ENCODE results near the gene FCN1.

Gene FCN1

DNA sequence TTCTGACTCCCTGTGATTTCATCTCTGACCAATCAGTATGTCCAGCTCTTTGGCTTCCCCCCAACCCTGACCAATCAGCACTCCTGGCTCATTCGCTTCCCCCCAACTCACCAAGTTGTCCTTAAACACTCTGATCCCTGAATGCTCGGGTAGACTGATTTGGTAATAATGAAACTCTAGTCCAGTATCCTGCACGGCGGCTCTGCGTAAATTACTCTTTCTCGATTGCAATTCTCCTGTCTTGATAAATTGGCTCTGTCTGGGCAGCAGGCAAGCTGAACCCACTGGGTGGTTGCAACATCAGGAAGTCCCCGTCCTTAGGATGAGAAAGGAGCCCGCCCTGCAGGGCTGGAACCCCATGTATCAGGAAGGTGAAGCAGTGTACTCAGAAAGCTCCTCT is 26.7 kb downstream of the FCN1 start:
- DNase-seq (ENCODE audit: low read depth) = no peak

DNA sequence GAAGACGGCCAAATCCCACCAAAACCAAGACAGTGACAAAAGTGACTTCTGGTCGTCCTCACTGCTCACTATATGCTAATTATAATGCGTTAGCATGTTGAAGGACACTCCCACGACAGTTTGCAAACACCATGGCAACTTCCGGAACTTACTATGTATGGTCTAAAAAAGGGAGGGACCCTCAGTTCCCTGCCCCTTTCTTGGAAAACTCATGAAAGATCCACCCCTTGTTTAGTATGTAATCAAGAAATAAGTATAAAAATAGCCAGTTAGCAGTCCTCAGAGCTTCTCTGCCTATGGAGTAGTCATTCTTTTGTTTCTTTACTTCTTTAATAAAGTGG is 27.6 kb downstream of the FCN1 start:
- DNase-seq (ENCODE audit: low read depth) = no peak

DNA sequence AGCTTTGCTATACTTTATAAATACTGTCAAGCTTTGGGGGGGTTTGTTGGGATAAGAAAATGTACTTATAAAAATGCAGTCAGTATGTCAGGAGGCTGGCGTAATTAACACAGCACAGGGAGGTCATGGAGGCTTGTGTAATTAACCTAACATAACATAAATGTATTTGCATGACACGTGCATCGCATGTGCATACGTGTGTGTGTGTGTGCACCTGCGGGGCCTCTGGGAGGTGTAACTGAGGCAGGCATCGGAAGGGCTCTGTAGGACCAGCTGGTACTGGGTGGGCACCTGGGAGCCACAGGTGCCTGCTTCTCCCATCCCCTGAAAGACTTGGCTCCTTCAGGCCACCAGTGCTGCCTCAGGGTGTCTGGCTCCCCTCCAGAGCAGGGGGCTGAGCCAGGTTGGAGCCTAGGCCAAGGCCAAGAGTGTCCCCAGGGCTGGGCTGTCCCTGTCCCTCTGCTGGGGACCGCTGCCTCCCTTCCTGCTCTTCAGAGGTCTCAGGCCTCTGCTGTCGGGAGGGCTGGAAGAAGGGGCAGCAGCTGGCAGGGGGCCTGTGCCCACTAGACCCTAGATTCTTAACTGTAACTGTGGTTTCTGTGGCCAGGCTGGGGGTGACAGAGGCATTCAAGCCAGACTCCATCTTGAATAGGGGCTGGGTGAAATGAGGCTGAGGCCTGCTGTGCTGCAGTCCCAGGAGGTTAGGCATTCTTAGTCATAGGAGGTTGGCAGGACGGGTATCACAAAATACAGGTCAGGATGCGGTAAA is 28.1 kb downstream of the FCN1 start:
- DNase-seq (ENCODE audit: low read depth) = no peak

DNA sequence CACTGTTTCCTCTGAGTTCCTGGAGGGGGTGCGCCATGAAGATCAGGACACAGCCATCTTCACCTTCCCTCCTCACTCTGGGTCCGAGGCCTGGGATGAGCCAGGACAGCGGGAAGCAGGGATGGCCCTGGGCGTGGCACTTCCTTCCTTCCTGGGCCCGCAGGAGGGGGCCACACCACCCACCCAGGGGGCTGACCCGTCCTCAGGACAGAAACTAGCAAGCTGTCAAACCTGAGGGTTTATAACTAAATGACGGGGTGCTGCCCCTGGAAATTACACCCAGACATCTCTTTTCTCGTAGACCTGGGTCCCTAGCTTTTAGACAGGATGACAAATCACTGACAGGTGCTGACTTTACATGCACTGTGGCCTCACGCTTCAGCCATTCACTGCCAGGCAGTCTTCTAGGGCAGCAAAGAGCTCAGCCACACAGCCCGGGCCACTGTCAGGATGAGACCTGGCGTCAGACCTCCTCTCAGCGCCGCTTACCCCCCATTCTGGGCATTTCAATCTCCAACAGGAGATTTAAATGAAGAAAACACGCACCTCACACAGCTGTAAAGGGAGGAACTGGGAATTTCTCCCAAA is 29.0 kb downstream of the FCN1 start:
- DNase-seq (ENCODE audit: low read depth) = no peak

DNA sequence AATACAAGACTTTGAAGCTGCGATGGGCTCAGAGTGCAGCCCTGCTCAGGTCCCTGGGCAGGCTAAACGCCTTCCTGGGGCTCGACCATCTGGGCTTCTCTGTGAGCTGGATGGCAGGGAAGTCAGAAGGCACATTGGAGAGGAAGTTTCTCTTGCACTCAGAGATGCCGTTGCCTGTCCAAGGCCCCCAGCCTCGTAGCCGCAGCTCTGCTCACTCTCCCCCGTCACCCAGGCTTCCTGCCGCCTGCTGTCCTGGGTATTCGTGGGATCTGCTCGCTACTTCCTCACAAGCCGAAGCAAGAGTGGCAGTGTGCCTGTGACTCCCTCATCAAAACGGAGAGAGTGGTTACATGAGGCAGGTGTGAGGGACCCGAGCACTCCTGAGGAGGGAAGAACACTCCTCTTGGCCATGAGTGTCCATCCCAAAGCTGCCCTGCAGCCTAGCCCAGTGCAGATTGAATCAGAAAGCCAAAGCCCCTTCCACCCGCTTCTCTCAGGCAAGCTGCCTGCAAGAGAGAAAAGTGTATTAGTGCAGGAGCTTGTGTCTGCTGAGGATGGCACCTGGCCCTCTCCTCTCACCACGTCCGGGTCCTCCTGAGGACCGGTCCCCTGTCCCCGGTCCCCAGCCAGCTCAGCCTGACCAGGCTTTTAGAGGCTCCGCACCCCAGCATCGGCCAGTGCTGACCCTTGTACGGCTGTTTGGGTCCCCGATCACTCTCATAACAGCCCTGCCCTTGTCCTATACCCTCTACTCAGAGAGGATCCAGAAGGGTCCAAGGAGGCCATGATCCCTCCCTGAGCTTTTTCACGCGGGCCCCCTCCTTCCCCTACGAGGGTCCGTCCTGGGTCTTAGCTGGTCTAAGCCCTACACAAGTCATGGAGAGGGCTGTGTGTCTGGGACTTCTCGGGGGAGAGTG is 29.8 kb downstream of the FCN1 start:
- DNase-seq (ENCODE audit: low read depth) = no peak

DNA sequence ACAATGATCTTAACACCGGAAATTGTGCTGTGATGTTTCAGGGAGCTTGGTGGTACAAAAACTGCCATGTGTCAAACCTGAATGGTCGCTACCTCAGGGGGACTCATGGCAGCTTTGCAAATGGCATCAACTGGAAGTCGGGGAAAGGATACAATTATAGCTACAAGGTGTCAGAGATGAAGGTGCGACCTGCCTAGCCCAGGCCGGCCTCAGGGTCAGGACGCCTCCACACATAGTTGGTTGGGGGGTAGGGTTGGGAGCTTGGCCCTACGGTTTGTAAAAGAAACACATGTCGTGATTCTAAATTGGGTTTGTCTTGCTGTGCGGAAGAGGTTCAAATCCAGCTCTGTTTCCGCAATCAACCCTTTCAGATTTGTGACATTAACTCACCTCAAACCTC is 30.5 kb downstream of the FCN1 start:
- no peak for DNase-seq (ENCODE audit: low read depth)

DNA sequence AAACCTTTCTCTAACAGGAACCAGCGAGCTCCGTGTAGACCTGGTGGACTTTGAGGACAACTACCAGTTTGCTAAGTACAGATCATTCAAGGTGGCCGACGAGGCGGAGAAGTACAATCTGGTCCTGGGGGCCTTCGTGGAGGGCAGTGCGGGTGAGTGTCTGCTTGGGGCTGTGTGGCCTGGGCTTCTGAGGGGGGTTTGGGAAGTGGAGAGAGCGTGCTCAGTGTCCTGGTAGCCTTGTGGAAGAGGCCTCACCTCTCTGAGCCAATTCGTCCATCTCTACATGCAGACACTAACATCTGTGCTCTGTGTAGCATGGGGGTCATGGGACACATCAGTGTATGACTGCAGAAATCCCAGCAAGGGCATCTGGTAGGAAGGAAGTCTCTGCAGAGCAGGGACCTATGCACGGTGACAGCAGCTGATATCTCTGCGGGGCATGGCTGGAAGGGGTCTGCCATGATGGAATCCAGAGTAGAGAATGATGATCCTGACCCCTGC is 31.2 kb downstream of the FCN1 start:
- DNase-seq (ENCODE audit: low read depth) = no peak

DNA sequence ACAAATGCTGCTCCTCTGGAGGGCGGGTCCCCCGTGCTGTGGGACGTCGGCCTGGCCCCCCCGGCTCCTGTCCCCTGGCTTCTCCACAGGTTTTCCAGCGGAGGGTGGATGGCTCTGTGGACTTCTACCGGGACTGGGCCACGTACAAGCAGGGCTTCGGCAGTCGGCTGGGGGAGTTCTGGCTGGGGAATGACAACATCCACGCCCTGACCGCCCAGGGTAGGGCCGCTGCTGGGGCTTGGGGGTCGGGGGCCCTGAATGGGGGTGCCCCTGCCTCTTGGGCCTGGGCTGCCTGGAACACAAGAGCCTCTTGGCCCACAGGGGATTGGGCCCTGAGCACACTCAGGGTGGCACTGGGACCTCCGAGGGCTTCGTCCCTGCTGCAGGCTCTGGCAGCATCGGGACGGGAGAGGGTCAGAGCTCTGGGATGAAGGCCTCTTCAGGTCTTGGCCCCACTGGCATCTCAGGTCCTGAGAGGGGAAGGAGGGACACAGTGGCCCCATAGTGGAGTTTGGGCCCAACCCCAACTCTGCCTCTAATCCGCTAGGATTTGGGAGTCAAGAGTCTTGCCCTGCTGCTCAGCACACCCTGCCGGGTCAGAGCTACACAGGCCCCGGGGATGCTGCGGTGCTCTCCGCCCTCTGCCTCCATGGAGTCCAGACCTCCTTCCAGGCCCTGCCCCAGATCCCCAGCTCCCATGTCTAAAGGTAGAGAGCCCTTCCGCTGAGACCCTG is 31.9 kb downstream of the FCN1 start:
- no peak for DNase-seq (ENCODE audit: low read depth)

DNA sequence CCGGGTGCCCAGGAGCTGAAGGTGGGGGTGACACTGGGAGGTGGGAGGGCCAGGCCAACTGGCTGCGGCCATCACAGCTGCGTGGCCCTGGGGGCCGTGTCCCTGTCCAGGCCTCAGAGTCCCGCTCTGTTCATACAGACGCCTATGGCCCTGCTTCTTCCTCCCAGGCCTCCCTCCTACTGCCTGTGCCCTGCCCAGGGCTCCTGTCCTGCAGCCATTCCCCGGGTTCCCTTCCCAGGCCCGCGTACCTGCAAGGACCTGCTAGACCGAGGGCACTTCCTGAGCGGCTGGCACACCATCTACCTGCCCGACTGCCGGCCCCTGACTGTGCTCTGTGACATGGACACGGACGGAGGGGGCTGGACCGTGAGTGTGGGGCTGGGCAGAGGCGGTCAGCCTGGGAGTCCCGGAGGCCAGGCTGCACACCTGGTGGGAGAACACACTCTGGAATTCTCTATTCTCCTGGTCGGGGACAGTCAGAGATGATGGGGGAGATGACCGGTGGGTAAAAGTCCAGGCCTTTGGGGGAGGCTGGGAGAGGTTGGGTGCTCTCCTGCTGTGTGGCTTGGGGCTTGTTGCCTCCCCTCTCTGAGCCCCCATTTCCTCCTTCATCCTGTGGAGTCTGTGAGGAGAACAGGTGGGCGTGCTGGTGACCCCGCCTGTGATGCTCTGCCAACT is 32.6 kb downstream of the FCN1 start:
- DNase-seq (ENCODE audit: low read depth) = no peak

DNA sequence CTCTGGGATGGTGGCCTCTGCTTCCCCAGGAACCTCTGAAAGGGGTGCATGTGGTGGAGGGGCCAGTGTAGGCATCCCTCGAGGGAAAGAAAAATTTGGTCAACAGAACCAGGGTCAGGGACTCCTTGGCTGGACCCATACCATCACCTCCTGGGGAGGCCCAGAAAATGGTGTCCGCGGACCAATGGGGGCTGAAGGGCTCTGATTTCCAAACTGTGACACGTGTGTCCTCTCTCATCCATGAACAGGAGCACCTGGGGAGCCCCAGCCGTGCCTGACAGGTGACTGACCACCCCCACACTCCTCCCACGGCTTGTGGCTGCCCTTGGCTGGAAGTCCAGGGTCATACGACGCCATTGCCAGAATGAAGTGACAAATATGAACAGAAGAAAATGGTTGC is 33.2 kb downstream of the FCN1 start:
- DNase-seq (ENCODE audit: low read depth) = no peak

DNA sequence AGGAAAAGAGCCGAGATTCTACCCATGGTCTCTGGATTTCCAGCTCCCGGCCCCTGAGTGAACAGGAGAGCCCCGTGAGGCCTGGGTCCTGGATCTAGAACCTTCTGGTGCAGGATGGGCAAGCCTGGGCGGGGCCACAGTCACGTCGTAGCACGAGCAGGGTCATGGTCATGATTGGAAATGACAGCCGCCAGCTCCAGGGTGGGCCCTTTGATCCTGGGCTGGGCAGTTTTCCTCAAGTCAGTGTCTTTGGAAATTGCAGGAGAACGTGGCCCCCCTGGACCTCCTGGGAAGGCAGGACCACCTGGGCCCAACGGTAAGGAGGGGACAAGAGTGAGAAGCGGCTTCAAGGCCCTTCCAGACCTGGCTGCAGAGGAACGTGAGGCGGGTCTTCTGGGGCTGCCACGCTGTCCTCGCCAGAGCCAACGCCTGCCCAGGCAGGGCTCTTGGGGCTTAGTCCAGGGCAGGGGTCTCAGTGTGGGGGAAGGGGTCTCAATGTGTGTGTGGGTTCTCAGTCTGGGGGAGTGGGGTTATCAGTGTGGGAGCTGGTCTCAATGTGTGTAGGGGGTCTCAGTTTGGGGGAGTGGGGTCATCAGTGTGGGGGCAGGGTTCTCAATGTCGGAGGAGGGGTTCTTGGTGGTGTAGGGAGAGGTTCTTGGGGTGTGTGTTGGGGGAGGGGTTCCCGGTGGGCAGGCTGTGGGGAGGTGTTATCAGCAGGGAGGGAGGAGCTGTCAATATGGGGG is 34.5 kb downstream of the FCN1 start:
- no peak for DNase-seq (ENCODE audit: low read depth)

DNA sequence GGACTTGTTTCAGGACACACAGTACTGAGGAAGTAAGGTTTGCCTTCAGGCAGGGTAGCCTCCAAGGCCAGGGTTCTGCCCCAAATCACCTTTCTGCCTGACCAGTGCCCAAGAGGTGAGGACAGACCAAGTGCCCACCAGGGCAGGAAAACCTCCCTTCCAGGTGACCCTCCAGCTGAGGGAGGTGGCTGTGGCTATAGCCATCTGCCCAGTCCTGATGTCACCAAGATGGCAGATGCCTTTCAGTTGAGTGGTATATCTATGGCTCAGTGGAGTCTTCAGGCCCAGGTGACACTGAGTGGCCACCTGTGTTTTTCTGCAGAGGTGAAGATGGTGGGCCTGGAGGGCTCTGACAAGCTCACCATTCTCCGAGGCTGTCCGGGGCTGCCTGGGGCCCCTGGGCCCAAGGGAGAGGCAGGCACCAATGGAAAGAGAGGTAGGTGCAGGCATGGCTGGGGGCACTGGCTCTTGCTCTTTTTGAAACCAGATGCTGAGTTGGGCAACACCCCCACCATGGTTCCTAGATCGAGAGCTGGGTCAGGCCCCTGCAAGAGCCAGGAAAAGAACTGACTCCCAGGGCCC is 35.4 kb downstream of the FCN1 start:
- no peak for DNase-seq (ENCODE audit: low read depth)

DNA sequence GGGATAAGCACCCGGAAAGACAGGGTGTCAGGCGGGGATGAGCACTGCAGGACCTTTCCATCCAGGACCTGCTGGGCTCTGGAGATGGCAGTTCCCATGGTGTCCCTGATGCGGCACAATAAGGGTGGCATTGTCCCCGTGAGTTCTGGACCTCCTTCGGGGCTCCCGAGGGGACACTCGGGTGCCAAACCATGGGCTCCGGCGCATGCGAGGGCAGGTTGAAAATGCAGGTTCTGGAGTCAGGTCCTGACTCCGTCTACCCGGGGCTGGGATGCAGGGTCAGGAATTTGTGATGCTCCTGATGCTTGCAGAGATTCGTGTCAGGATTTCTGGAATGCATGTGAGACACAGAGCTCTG is 36.4 kb downstream of the FCN1 start:
- DNase-seq (ENCODE audit: low read depth) = no peak

DNA sequence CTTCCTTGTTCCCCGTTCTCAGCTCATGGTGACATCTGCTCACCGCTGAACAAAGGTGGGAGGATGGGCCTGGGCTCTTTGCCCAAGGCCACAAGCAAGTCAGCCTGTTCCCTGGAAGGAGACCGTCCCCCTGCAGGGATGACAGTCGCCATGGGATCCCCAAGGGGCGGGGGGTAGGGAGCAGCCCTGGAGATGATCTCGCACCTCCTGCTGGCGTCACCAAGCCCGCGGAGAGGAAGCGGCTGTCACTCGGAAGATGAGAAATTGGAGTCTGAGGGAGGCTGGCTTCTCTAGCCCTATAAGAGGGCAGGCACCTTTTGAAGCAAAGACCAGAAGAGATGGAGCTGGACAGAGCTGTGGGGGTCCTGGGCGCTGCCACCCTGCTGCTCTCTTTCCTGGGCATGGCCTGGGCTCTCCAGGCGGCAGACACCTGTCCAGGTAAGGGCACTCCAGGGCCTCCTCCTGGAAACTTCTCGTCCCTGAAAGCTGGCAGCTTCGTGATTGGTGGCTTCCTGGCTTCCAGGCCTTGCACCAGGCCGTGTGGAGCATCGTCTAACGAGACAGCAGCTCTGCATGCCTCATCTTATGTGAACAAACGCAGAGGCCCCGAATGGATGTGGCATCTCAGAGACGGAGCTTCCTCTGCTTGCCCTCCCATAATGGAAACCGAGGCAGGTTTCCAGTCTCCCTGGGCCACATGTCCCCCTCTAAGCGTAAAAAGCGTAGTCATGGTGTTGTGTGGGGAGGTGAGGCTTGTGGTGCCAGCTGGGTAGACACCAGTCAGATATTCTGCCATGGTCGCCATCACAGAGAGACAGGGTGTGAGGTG is 37.0 kb downstream of the FCN1 start, which contains the start of gene FCN2:
FCN2 (plus strand) TSS at position 327 of the 829 bp plus-strand sequence; CDS start at position 339, 12 bp downstream.
- DNase-seq (ENCODE audit: low read depth) = no peak

DNA sequence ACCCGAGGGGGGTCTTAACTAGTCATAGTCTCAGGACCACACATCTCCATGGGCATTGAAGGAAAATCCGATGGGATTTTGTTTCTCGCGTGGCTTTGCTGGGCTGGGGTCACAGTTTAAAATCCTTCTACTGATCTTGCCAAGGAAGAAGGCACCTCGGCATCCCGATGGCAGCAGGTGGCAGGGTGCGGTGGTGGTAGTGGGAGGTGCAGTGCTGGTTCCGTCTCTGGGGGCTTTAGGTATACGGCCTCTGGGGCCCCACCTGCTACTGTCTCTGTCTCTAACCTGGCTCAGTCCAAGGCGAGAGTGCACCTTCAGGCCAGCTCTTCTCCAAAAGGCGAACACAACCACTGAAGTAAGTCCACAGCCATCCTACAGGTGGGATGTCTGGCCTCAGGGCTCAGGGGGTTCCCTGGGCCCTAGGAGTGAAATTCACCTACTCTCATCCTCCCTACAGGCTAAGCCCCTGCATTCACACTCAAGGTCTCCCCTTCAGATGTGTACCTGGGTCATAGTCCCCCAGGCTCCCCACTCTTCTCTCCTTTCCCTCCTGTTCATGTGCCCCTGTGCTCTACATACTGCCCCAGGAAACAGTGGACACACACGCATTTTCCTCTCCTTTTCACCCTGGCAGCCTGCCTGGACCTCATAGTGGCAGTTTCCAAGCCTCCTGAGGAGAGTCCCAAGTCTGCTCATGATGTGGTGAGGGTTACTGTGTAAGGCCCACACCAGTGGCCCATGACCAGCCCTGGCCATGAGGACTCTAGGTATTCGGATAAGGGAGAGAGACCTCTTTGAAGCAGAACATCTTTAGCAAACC is 37.8 kb downstream of the FCN1 start:
- no peak for DNase-seq (ENCODE audit: low read depth)

DNA sequence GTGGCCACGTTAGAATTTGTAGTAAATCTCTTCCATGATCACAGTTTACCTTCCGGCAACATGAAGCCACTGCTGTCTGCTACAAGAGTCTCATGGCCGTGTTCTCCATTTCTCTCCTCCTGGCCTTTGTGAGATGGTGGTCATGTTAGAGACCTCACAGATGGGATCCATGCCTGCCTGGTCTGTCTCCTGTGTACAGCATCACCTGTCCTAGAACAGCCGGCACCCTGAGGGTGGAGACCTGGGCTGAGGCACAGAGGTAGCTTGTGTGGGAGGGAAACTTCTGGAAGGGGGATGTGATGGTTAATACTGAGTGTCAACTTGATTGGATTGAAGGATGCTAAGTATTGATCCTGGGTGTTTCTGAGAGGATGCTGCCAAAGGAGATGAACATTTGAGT is 40.2 kb downstream of the FCN1 start:
- no peak for DNase-seq (ENCODE audit: low read depth)

DNA sequence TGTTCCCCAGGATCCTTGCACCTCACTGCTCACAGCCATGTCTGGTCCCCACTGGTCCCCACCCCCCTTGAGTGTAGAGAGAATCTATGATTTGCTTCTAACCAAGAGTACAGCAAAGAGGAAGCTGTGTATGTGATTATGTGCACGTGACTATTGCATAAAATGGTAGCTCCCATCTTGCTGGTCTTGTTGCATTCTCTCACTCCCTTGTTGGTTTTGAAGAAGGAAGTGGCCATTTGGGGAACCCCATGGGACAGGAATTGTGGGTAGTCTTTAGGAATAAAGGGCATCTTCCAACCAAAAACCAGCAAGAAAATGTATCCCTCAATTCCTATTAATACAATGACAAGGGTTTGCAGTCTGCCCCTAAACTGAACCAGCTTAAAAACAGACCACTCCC is 42.3 kb downstream of the FCN1 start:
- DNase-seq (ENCODE audit: low read depth) = no peak

DNA sequence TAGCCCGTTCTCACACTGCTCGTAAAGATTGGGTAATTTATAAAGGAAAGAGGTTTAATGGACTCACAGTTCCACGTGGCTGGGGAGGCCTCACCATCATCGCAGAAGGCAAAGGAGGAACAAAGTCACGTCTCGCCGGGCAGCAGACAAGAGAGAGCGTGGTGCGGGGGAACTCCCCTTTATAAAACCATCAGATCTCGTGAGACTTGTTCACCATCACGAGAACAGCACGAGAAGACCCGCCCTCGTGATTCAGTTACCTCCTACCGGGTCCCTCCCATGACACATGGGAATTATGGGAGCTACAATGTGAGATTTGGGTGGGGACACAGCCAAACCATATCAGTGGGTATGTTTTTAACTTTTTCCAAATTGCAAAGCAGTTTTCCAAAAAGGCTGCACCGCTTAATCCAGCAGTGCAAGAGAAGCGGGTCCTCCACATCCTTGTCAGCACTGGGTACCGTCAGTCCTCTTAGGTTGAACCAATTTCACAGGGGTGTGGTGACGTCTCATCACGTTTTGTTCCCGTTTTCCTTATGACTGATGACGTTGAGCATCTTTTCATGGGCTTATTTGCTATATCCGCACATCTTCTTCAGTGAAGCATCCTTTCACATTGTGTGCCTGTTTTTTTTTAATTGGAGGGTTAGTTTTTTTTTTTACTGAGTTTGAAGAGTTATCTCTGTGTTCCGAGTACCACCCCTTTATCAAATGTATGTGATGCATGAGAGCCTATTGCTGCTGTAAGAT is 45.1 kb downstream of the FCN1 start:
- no peak for DNase-seq (ENCODE audit: low read depth)
